ENCODE measurements around the gene DLGAP5. TPM values are rescaled to one million over a fixed set of nuclear protein-coding genes. Genes with fewer than 3 reads are reported as not detected.

The DLGAP5 gene
- total and polyA plus RNA-seq, 4 donors: 0.34 to 5.0 (median 0.63) TPM

- Histone ChIP-seq H3K4me3 (no peak overlapping the region), H3K27ac (ENCODE audit: low read depth in 1 of 2, low read length in 1 of 2) (no peak overlapping the region), H3K4me1 (ENCODE audit: control insufficient read depth in 5 of 5, insufficient read depth in 5 of 5, low read length in 5 of 5) (no peaks in the 10 kb centered on the region), H3K9ac (ENCODE audit: insufficient read depth in 1 of 2, low read length in 2 of 2) (no peak overlapping the region), H3K27me3 (ENCODE audit: control insufficient read depth in 3 of 3, insufficient read depth in 3 of 3, low read length in 2 of 3) (no peaks in the 10 kb centered on the region), H3K36me3 (ENCODE audit: control insufficient read depth in 4 of 4, insufficient read depth in 4 of 4, low read length in 4 of 4) (no peaks in the 10 kb centered on the region), H3K9me3 (ENCODE audit: control insufficient read depth in 4 of 4, insufficient read depth in 3 of 4, low read length in 3 of 4) (no peaks in the 10 kb centered on the region)
- peak; percentile 41 to 54 (median 41) for DNase-seq
- no peak for TF ChIP-seq CTCF (IDR thresholded peaks at IDR 0.05; ENCODE audit: control extremely low read depth, extremely low read depth)
- no peak for ATAC-seq (ENCODE audit: insufficient read depth, low FRiP score)
- 78 to 90% methylated on average over 3 of the region's 3 CpGs for WGBS, 2 donors
Observed at GRCh38 chr14:55200651-55201050, 9.3 kb upstream of the DLGAP5 start.

- no peak for TF ChIP-seq CTCF (IDR thresholded peaks at IDR 0.05; ENCODE audit: control extremely low read depth, extremely low read depth)
- 73 to 80% methylated on average over 2 of the region's 2 CpGs for WGBS, 2 donors
- Histone ChIP-seq H3K27me3 (ENCODE audit: control insufficient read depth in 3 of 3, insufficient read depth in 3 of 3, low read length in 2 of 3) (no peaks in the 10 kb centered on the region), H3K27ac (ENCODE audit: low read depth in 1 of 2, low read length in 1 of 2) (no peak overlapping the region), H3K4me3 (no peak overlapping the region), H3K36me3 (ENCODE audit: control insufficient read depth in 4 of 4, insufficient read depth in 4 of 4, low read length in 4 of 4) (no peaks in the 10 kb centered on the region), H3K9me3 (ENCODE audit: control insufficient read depth in 4 of 4, insufficient read depth in 3 of 4, low read length in 3 of 4) (no peaks in the 10 kb centered on the region), H3K9ac (ENCODE audit: insufficient read depth in 1 of 2, low read length in 2 of 2) (no peak overlapping the region), H3K4me1 (ENCODE audit: control insufficient read depth in 5 of 5, insufficient read depth in 5 of 5, low read length in 5 of 5) (no peaks in the 10 kb centered on the region)
- DNase-seq (no peak), ATAC-seq (ENCODE audit: insufficient read depth, low FRiP score) (no peak)
Observed at GRCh38 chr14:55198749-55199148, 7.4 kb upstream of the DLGAP5 start.

GRCh38 chr14:55194656-55195355 is 3.4 kb upstream of the DLGAP5 start:
- DNase-seq (no peak), ATAC-seq (ENCODE audit: insufficient read depth, low FRiP score) (no peak)
- Histone ChIP-seq H3K27ac (ENCODE audit: low read depth in 1 of 2, low read length in 1 of 2) (no peak overlapping the region), H3K4me1 (ENCODE audit: control insufficient read depth in 5 of 5, insufficient read depth in 5 of 5, low read length in 5 of 5) (peaks cover 0 to 13% (median 3%) of the 10 kb centered on the region in 5 donors), H3K4me3 (no peak overlapping the region), H3K9me3 (ENCODE audit: control insufficient read depth in 4 of 4, insufficient read depth in 3 of 4, low read length in 3 of 4) (no peaks in the 10 kb centered on the region), H3K27me3 (ENCODE audit: control insufficient read depth in 3 of 3, insufficient read depth in 3 of 3, low read length in 2 of 3) (no peaks in the 10 kb centered on the region), H3K36me3 (ENCODE audit: control insufficient read depth in 4 of 4, insufficient read depth in 4 of 4, low read length in 4 of 4) (no peaks in the 10 kb centered on the region), H3K9ac (ENCODE audit: insufficient read depth in 1 of 2, low read length in 2 of 2) (no peak overlapping the region)
- TF ChIP-seq CTCF (IDR thresholded peaks at IDR 0.05; ENCODE audit: control extremely low read depth, extremely low read depth): no peak
- WGBS, 2 donors: 95 to 96% methylated on average over 5 of the region's 5 CpGs

Data from lung (tissue), 12 donors.